HEK293 (cell line): ENCODE measurements around the gene CPTP.

Experiments used
- BCL11B ChIP-seq: fragments of 450-650 bp; formaldehyde crosslinking; IDR thresholded peaks from 2 replicates; pipeline ENCODE4 v1.5.1; 2016; ENCODE audit warnings: low read depth, missing biosample characterization, missing genetic modification characterization
- EGR2 ChIP-seq: fragments of 450-650 bp; formaldehyde crosslinking; IDR thresholded peaks from 2 replicates; pipeline ENCODE4 v1.5.1; 2016; ENCODE audit warnings: low read depth, missing biosample characterization, missing genetic modification characterization
- PRDM1 ChIP-seq: fragments of 450-650 bp; formaldehyde crosslinking; IDR thresholded peaks from 2 replicates; pipeline ENCODE4; 2016; ENCODE audit warnings: missing biosample characterization, missing genetic modification characterization
- SETDB1 ChIP-seq: IDR thresholded peaks from one replicate; pipeline ENCODE4 v1.6.1; 2017; ENCODE audit warnings: mild to moderate bottlenecking, low read length, moderate library complexity, mixed read lengths; ENCODE audit not compliant: insufficient read length
- YY2 ChIP-seq: fragments of 450-650 bp; formaldehyde crosslinking; IDR thresholded peaks from 2 replicates; pipeline ENCODE4 v1.5.1; 2016; ENCODE audit warnings: missing biosample characterization, missing genetic modification characterization
- ZBTB17 ChIP-seq: fragments of 450-650 bp; formaldehyde crosslinking; IDR thresholded peaks from 2 replicates; pipeline ENCODE4 v1.5.1; 2016; ENCODE audit warnings: missing biosample characterization, missing genetic modification characterization
- ZBTB8A ChIP-seq: fragments of 450-650 bp; formaldehyde crosslinking; IDR thresholded peaks from 2 replicates; pipeline ENCODE4 v1.5.1; 2016; ENCODE audit warnings: missing biosample characterization, missing genetic modification characterization
- ZNF121 ChIP-seq: fragments of 450-650 bp; formaldehyde crosslinking; IDR thresholded peaks from 2 replicates; pipeline ENCODE4 v1.5.1; 2016; ENCODE audit warnings: missing biosample characterization, missing genetic modification characterization
- ZNF221 ChIP-seq: fragments of 450-650 bp; formaldehyde crosslinking; IDR thresholded peaks from 2 replicates; pipeline ENCODE4 v1.5.1; 2017; ENCODE audit warnings: missing biosample characterization, missing genetic modification characterization, borderline replicate concordance
- ZNF223 ChIP-seq: fragments of 450-650 bp; formaldehyde crosslinking; IDR thresholded peaks from 2 replicates; pipeline ENCODE4 v1.5.1; 2016; ENCODE audit warnings: missing biosample characterization, missing genetic modification characterization
- ZNF23 ChIP-seq: fragments of 450-650 bp; formaldehyde crosslinking; IDR thresholded peaks from 2 replicates; pipeline ENCODE4 v1.5.1; 2016; ENCODE audit warnings: missing biosample characterization, missing genetic modification characterization, borderline replicate concordance
- ZNF274 ChIP-seq, 2 experiments: fragments of 200-500 bp in 1 of 2; fragments of 450-650 bp in 1 of 2; sonication (Bioruptor generic) in 1 of 2; formaldehyde crosslinking in 1 of 2; IDR thresholded peaks; 2 replicates each; pipeline versions ENCODE4 v1.5.1 to v1.6.1; 2014 to 2016; ENCODE audit warnings: borderline replicate concordance in 1 of 2, inconsistent platforms in 1 of 2, low read length in 1 of 2, missing biosample characterization in 1 of 2, missing genetic modification characterization in 1 of 2
- ZNF280C ChIP-seq: fragments of 450-650 bp; formaldehyde crosslinking; IDR thresholded peaks from 2 replicates; pipeline ENCODE4 v1.5.1; 2016; ENCODE audit warnings: missing biosample characterization, missing genetic modification characterization
- ZNF335 ChIP-seq: fragments of 450-650 bp; formaldehyde crosslinking; conservative IDR thresholded peaks from 2 replicates; pipeline ENCODE4 v1.5.1; 2016; ENCODE audit warnings: missing biosample characterization, missing genetic modification characterization
- ZNF350 ChIP-seq: fragments of 450-650 bp; formaldehyde crosslinking; IDR thresholded peaks from 2 replicates; pipeline ENCODE4 v1.5.0; 2017; ENCODE audit warnings: missing biosample characterization, mild to moderate bottlenecking, missing genetic modification characterization
- ZNF433 ChIP-seq: fragments of 450-650 bp; formaldehyde crosslinking; IDR thresholded peaks from 2 replicates; pipeline ENCODE4 v1.5.1; 2016; ENCODE audit warnings: missing biosample characterization, missing genetic modification characterization, low read depth
- ZNF544 ChIP-seq: fragments of 450-650 bp; formaldehyde crosslinking; IDR thresholded peaks from 2 replicates; pipeline ENCODE4 v1.5.0; 2017; ENCODE audit warnings: missing biosample characterization, missing genetic modification characterization
- ZNF548 ChIP-seq: fragments of 450-650 bp; formaldehyde crosslinking; IDR thresholded peaks from 2 replicates; pipeline ENCODE4 v1.5.1; 2016; ENCODE audit warnings: missing biosample characterization, missing genetic modification characterization
- ZNF549 ChIP-seq: fragments of 450-650 bp; IDR thresholded peaks from 2 replicates; pipeline ENCODE4 v1.5.1; 2018; ENCODE audit warnings: missing biosample characterization, missing genetic modification characterization, mild to moderate bottlenecking, inconsistent platforms, moderate library complexity
- ZNF558 ChIP-seq: fragments of 450-650 bp; formaldehyde crosslinking; IDR thresholded peaks from 2 replicates; pipeline ENCODE4 v1.5.1; 2016; ENCODE audit warnings: missing biosample characterization, missing genetic modification characterization
- ZNF610 ChIP-seq: fragments of 450-650 bp; formaldehyde crosslinking; IDR thresholded peaks from 2 replicates; pipeline ENCODE4 v1.5.1; 2016; ENCODE audit warnings: missing biosample characterization, missing genetic modification characterization, borderline replicate concordance
- ZNF621 ChIP-seq: fragments of 450-650 bp; formaldehyde crosslinking; IDR thresholded peaks from 2 replicates; pipeline ENCODE4 v1.5.1; 2017; ENCODE audit warnings: missing biosample characterization, missing genetic modification characterization
- ZNF626 ChIP-seq: fragments of 450-650 bp; sonication (Bioruptor Pico); formaldehyde crosslinking; IDR thresholded peaks from 2 replicates; pipeline ENCODE4 v1.5.1; 2018; ENCODE audit warnings: missing biosample characterization, missing genetic modification characterization, inconsistent platforms
- ZNF629 ChIP-seq: fragments of 450-650 bp; formaldehyde crosslinking; IDR thresholded peaks from 2 replicates; pipeline ENCODE4 v1.5.1; 2017; ENCODE audit warnings: missing biosample characterization, missing genetic modification characterization
- ZNF76 ChIP-seq: fragments of 450-650 bp; formaldehyde crosslinking; IDR thresholded peaks from 2 replicates; pipeline ENCODE4; 2016; ENCODE audit warnings: low read depth, missing biosample characterization, missing genetic modification characterization, borderline replicate concordance
- ZNF768 ChIP-seq: fragments of 450-650 bp; formaldehyde crosslinking; IDR thresholded peaks from 2 replicates; pipeline ENCODE4 v1.5.1; 2018; ENCODE audit warnings: missing biosample characterization, mild to moderate bottlenecking, missing genetic modification characterization
- ZNF776 ChIP-seq: fragments of 450-650 bp; formaldehyde crosslinking; IDR thresholded peaks from 2 replicates; pipeline ENCODE4 v1.5.0; 2017; ENCODE audit warnings: missing biosample characterization, missing genetic modification characterization, borderline replicate concordance
- ZNF785 ChIP-seq: fragments of 450-650 bp; formaldehyde crosslinking; IDR thresholded peaks from 2 replicates; pipeline ENCODE4 v1.5.1; 2016; ENCODE audit warnings: missing biosample characterization, missing genetic modification characterization
- ZNF791 ChIP-seq: fragments of 450-650 bp; formaldehyde crosslinking; IDR thresholded peaks from 2 replicates; pipeline ENCODE4 v1.5.1; 2016; ENCODE audit warnings: missing biosample characterization, missing genetic modification characterization
- ZSCAN30 ChIP-seq: fragments of 450-650 bp; IDR thresholded peaks from 2 replicates; pipeline ENCODE4 v1.5.1; 2018; ENCODE audit warnings: missing biosample characterization, mild to moderate bottlenecking, missing genetic modification characterization, moderate library complexity
- TF ChIP-seq, protein P1 (sequence below): fragments of 450-650 bp; formaldehyde crosslinking; IDR thresholded peaks from 2 replicates; pipeline ENCODE4 v1.5.1; 2016; ENCODE audit warnings: missing biosample characterization, missing genetic modification characterization, low read depth
- TF ChIP-seq, protein P2 (sequence below): fragments of 450-650 bp; formaldehyde crosslinking; IDR thresholded peaks from 2 replicates; pipeline ENCODE4 v1.5.1; 2017; ENCODE audit warnings: missing biosample characterization, missing genetic modification characterization
- TF ChIP-seq, protein P3 (sequence below): fragments of 450-650 bp; formaldehyde crosslinking; IDR thresholded peaks from 2 replicates; pipeline ENCODE4 v1.5.1; 2016; ENCODE audit warnings: missing biosample characterization, missing genetic modification characterization

CPTP gene

DNA sequence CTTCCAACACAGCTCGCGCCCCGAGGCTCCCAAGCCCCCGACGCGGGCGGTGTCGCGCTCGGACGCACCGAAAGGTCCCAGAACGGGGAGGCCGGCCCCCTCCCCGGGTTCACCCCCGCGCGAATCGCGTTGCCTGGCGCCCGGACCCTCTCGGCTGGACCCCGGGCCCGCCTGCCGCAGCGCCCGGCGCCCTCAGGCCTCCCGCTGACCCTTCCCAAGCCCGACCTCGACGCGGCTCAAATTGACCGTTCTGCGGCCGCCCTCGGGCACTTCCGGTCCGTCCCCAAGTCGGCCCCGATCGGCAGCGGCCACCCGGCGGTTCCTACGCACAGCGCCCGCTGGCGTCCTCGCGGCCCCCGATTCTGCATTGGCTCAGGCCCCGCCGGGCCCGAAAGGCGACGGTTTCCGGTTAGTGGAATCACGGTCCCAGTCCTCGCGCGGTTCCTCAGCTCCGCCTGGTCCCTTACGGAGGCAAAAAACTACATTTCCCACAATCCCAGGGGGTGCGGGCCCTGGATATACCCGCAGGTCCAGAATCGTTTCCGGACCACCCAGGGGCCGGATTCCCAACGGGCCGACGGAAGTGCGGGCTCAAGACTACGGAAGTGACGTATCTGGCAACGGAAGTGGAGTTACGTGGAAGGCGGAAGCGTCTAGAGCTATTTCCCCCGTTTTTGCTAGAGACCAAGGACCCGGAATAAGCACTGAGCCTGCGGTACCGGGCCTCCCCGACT lies 50.5 kb downstream of the CPTP start, which contains the start of gene AURKAIP1 (continued):
- TF ChIP-seq EGR2 (tag by site-specific recombination) (peak; percentile 95), ZNF23 (tag by site-specific recombination) (no peak), ZNF335 (tag by site-specific recombination) (peak; percentile 92), ZNF621 (tag by site-specific recombination) (no peak), ZNF626 (tag by site-specific recombination) (no peak; the same call in 1 of the 2 replicates), ZBTB8A (tag by site-specific recombination) (peak; percentile 84), YY2 (peak; percentile 85), ZNF433 (tag by site-specific recombination) (no peak), ZNF776 (no peak), ZNF791 (tag by site-specific recombination) (no peak), ZNF280C (tag by site-specific recombination) (no peak), ZNF549 (no peak), ZNF350 (tag by site-specific recombination) (no peak), ZNF544 (tag by site-specific recombination) (no peak), ZNF274 (IDR thresholded peaks at IDR 0.05; ENCODE audit: low read length) (no peak), ZNF274 (tag by site-specific recombination; IDR thresholded peaks at IDR 0.05; ENCODE audit: borderline replicate concordance) (no peak), ZNF548 (tag by site-specific recombination) (no peak), ZNF223 (tag by site-specific recombination) (no peak), ZNF610 (tag by site-specific recombination) (peak; percentile 93), ZNF558 (tag by site-specific recombination) (peak; percentile 60; the same call in 1 of the 2 replicates), ZSCAN30 (tag by site-specific recombination) (peak; percentile 100), ZNF768 (tag by site-specific recombination) (peak; percentile 74; the same call in 1 of the 2 replicates), SETDB1 (no peak), ZNF785 (tag by site-specific recombination) (peak; percentile 94), ZNF629 (tag by site-specific recombination) (peak; percentile 96), ZNF76 (tag by site-specific recombination) (peak; percentile 98), ZNF221 (tag by site-specific recombination) (peak; percentile 95), BCL11B (peak; percentile 89; the same call in 1 of the 2 replicates), ZNF121 (tag by site-specific recombination) (peak; percentile 84), ZBTB17 (tag by site-specific recombination) (peak; percentile 89), PRDM1 (tag by site-specific recombination) (no peak)
- TF ChIP-seq, protein P1, sequence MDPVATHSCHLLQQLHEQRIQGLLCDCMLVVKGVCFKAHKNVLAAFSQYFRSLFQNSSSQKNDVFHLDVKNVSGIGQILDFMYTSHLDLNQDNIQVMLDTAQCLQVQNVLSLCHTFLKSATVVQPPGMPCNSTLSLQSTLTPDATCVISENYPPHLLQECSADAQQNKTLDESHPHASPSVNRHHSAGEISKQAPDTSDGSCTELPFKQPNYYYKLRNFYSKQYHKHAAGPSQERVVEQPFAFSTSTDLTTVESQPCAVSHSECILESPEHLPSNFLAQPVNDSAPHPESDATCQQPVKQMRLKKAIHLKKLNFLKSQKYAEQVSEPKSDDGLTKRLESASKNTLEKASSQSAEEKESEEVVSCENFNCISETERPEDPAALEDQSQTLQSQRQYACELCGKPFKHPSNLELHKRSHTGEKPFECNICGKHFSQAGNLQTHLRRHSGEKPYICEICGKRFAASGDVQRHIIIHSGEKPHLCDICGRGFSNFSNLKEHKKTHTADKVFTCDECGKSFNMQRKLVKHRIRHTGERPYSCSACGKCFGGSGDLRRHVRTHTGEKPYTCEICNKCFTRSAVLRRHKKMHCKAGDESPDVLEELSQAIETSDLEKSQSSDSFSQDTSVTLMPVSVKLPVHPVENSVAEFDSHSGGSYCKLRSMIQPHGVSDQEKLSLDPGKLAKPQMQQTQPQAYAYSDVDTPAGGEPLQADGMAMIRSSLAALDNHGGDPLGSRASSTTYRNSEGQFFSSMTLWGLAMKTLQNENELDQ (tag by site-specific recombination), result no peak
- TF ChIP-seq, protein P2, sequence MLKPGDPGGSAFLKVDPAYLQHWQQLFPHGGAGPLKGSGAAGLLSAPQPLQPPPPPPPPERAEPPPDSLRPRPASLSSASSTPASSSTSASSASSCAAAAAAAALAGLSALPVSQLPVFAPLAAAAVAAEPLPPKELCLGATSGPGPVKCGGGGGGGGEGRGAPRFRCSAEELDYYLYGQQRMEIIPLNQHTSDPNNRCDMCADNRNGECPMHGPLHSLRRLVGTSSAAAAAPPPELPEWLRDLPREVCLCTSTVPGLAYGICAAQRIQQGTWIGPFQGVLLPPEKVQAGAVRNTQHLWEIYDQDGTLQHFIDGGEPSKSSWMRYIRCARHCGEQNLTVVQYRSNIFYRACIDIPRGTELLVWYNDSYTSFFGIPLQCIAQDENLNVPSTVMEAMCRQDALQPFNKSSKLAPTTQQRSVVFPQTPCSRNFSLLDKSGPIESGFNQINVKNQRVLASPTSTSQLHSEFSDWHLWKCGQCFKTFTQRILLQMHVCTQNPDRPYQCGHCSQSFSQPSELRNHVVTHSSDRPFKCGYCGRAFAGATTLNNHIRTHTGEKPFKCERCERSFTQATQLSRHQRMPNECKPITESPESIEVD (tag by site-specific recombination), result no peak
- TF ChIP-seq, protein P3, sequence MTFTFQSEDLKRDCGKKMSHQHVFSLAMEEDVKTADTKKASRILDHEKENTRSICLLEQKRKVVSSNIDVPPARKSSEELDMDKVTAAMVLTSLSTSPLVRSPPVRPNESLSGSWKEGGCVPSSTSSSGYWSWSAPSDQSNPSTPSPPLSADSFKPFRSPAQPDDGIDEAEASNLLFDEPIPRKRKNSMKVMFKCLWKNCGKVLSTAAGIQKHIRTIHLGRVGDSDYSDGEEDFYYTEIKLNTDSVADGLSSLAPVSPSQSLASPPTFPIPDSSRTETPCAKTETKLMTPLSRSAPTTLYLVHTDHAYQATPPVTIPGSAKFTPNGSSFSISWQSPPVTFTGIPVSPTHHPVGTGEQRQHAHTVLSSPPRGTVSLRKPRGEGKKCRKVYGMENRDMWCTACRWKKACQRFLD (tag by site-specific recombination), result no peak
